GM23338 (cell line): Measurements from ENCODE around the gene NCCRP1. TPM values are rescaled to one million over a fixed set of nuclear protein-coding genes. Genes with fewer than 3 reads are reported as not detected.
A peak's percentile ranks its signal among the peaks of the same experiment; 100 is the strongest.

Experiments used
- ATAC-seq: fragments of 200-7000 bp; cut with Tn5 transposase; 3 replicates; pipeline ENCODE4 v1.9.1; 2020
- DNase-seq: peaks from one replicate; pipeline ENCODE4 v3.0.0-alpha.2; 2015; ENCODE audit warnings: low spot score
- H2AFZ ChIP-seq: fragments of 200-600 bp; sonication (generic); 2 replicates; pipeline ENCODE4 v1.8.0; 2016; ENCODE audit warnings: antibody characterized with exemption, mild to moderate bottlenecking, moderate library complexity
- H3F3A ChIP-seq: fragments of 200-600 bp; sonication (generic); replicated peaks from 2 replicates; pipeline ENCODE4 v1.8.0; 2017; ENCODE audit warnings: antibody characterized with exemption, mixed run types, low read depth
- H3K27ac ChIP-seq: fragments of 200-600 bp; sonication (generic); 2 replicates; pipeline ENCODE4 v1.6.1; 2016; ENCODE audit warnings: low read depth
- H3K27me3 ChIP-seq: fragments of 200-600 bp; sonication (generic); 2 replicates; pipeline ENCODE4 v1.8.0; 2016; ENCODE audit warnings: mild to moderate bottlenecking, mixed run types, moderate library complexity; ENCODE audit not compliant: insufficient read depth
- H3K36me3 ChIP-seq: fragments of 200-600 bp; sonication (generic); 2 replicates; pipeline ENCODE4 v1.8.0; 2016; ENCODE audit warnings: mild to moderate bottlenecking; ENCODE audit not compliant: insufficient read depth
- H3K4me1 ChIP-seq: fragments of 200-600 bp; sonication (generic); 2 replicates; pipeline ENCODE4 v1.8.0; 2016; ENCODE audit warnings: mild to moderate bottlenecking, moderate library complexity; ENCODE audit not compliant: insufficient read depth
- H3K4me2 ChIP-seq: fragments of 200-600 bp; sonication (generic); 2 replicates; pipeline ENCODE4 v1.7.1; 2017; ENCODE audit warnings: mixed run types
- H3K4me3 ChIP-seq: fragments of 200-600 bp; sonication (generic); 2 replicates; pipeline ENCODE4 v1.6.1; 2016; ENCODE audit warnings: mixed run types
- H3K79me2 ChIP-seq: fragments of 200-600 bp; sonication (generic); replicated peaks from 2 replicates; pipeline ENCODE4 v1.8.0; 2017; ENCODE audit warnings: mild to moderate bottlenecking; ENCODE audit not compliant: insufficient read depth
- H3K9me2 ChIP-seq: fragments of 200-600 bp; sonication (generic); 2 replicates; pipeline ENCODE4 v1.8.0; 2017; ENCODE audit not compliant: insufficient read depth
- H4K20me1 ChIP-seq: fragments of 200-600 bp; sonication (generic); replicated peaks from 2 replicates; pipeline ENCODE4 v1.8.0; 2017; ENCODE audit warnings: mild to moderate bottlenecking; ENCODE audit not compliant: insufficient read depth
- H3K27ac Mint-ChIP-seq: 2 replicates; pipeline ENCODE4 v1.8.0; 2020; ENCODE audit warnings: inconsistent platforms, mild to moderate bottlenecking, moderate library complexity, mixed read lengths
- H3K27me3 Mint-ChIP-seq: 3 replicates; pipeline ENCODE4 v1.8.0; 2022; ENCODE audit warnings: low read depth, mild to moderate bottlenecking, moderate library complexity, mixed read lengths, inconsistent platforms; ENCODE audit not compliant: insufficient read depth, poor library complexity
- H3K36me3 Mint-ChIP-seq: 3 replicates; pipeline ENCODE4 v1.8.0; 2021; ENCODE audit warnings: low read depth, mild to moderate bottlenecking, inconsistent platforms, moderate library complexity, mixed read lengths
- H3K4me1 Mint-ChIP-seq: 3 replicates; pipeline ENCODE4 v1.8.0; 2020; ENCODE audit warnings: mild to moderate bottlenecking, inconsistent platforms, mixed read lengths
- H3K4me3 Mint-ChIP-seq: 3 replicates; pipeline ENCODE4 v1.8.0; 2021; ENCODE audit warnings: moderate library complexity, mild to moderate bottlenecking, inconsistent platforms, mixed read lengths
- H3K9me3 Mint-ChIP-seq: 3 replicates; pipeline ENCODE4 v1.8.0; 2020; ENCODE audit warnings: moderate library complexity, mild to moderate bottlenecking, inconsistent platforms, mixed read lengths
- CREB1 ChIP-seq: fragments of 250-450 bp; sonication (Bioruptor Pico); IDR thresholded peaks from 2 replicates; pipeline ENCODE4 v1.5.0; 2020; ENCODE audit warnings: low read depth, mild to moderate bottlenecking, moderate library complexity
- EZH2phosphoT487 ChIP-seq: fragments of 200-600 bp; sonication (generic); IDR thresholded peaks from one replicate; pipeline ENCODE4 v1.8.1; 2018; ENCODE audit warnings: antibody characterized with exemption; ENCODE audit not compliant: unreplicated experiment
- NANOG ChIP-seq: IDR thresholded peaks from 2 replicates; pipeline ENCODE4 v1.6.1; 2016; ENCODE audit warnings: antibody characterized with exemption, borderline replicate concordance
- POLR2AphosphoS5 ChIP-seq: IDR thresholded peaks from 2 replicates; pipeline ENCODE4 v1.6.1; 2016; ENCODE audit warnings: antibody characterized with exemption, low read depth
- ZNF114 ChIP-seq: fragments of 250-450 bp; sonication (Bioruptor Pico); IDR thresholded peaks from 2 replicates; pipeline ENCODE4 v1.5.0; 2020; ENCODE audit warnings: mild to moderate bottlenecking, moderate library complexity
- polyA plus RNA-seq: library from polyadenylated mRNA; unstranded; fragments of >200 nt; fragmentation: Nextera tagmentation; extraction: Ambion mirVana; gene quantifications from 2 replicates; pipeline ENCODE4 v1.2.1, GENCODE V29; 2016
- total RNA-seq: library from RNA; depleted of rRNA; stranded (reverse); fragments of >200 nt; shearing (Covaris generic); gene quantifications from 2 replicates; pipeline ENCODE4 v1.2.3, GENCODE V29; 2014
- TF ChIP-seq, protein P1 (sequence below): fragments of 250-450 bp; sonication (Bioruptor Pico); IDR thresholded peaks from 2 replicates; pipeline ENCODE4 v1.5.0; 2020; ENCODE audit warnings: mild to moderate bottlenecking, moderate library complexity
- TF ChIP-seq, protein P2 (sequence below): IDR thresholded peaks from one replicate; pipeline ENCODE4 v1.6.1; 2018; ENCODE audit warnings: antibody characterized with exemption; ENCODE audit not compliant: unreplicated experiment

NCCRP1 gene
- total and polyA plus RNA-seq, 2 experiments from 2014 or later: 3.6 to 6.2 TPM

DNA sequence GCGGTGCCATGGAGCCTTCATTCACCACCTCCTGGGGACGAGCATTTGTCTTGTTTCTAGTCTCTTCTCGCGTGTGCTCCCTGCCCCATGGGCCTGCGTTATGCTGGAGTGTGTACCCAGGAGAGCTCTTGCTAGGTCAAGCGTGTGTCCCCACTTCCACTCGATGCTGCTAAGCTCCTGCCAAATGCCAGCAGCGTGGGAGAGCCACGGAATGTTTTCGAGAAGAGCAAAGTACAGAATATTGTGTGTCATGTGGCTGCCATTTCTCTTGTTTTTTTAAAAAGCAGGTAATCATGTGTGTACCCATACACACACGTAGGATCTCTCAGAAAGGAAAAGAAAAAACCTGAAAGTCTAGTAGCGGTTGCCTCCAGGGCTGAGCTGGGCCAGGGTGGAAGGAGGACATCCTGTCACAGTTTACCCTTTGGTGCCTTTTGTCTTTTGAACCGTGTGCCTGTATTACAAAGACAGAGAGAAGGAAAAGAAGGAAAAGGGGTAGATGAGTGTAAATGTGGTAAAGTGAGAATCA, 42.6 kb upstream of the NCCRP1 start:
- no peak overlapping the region for H3K4me3 ChIP-seq
- H3K36me3 ChIP-seq: no peaks in the 10 kb centered on the region
- Mint-ChIP-seq H3K9me3 (peaks cover under 1% of the 10 kb centered on the region; the same call in 2 of the 3 replicates), H3K4me3 (peak overlapping the region; percentile 14; the same call in 1 of the 3 replicates), H3K27ac (no peak overlapping the region), H3K36me3 (peaks cover 1% of the 10 kb centered on the region), H3K4me1 (peaks cover 51% of the 10 kb centered on the region), H3K27me3 (peaks cover 8% of the 10 kb centered on the region)
- H3K79me2 ChIP-seq: peaks cover 41% of the 10 kb centered on the region
- TF ChIP-seq, protein P1, sequence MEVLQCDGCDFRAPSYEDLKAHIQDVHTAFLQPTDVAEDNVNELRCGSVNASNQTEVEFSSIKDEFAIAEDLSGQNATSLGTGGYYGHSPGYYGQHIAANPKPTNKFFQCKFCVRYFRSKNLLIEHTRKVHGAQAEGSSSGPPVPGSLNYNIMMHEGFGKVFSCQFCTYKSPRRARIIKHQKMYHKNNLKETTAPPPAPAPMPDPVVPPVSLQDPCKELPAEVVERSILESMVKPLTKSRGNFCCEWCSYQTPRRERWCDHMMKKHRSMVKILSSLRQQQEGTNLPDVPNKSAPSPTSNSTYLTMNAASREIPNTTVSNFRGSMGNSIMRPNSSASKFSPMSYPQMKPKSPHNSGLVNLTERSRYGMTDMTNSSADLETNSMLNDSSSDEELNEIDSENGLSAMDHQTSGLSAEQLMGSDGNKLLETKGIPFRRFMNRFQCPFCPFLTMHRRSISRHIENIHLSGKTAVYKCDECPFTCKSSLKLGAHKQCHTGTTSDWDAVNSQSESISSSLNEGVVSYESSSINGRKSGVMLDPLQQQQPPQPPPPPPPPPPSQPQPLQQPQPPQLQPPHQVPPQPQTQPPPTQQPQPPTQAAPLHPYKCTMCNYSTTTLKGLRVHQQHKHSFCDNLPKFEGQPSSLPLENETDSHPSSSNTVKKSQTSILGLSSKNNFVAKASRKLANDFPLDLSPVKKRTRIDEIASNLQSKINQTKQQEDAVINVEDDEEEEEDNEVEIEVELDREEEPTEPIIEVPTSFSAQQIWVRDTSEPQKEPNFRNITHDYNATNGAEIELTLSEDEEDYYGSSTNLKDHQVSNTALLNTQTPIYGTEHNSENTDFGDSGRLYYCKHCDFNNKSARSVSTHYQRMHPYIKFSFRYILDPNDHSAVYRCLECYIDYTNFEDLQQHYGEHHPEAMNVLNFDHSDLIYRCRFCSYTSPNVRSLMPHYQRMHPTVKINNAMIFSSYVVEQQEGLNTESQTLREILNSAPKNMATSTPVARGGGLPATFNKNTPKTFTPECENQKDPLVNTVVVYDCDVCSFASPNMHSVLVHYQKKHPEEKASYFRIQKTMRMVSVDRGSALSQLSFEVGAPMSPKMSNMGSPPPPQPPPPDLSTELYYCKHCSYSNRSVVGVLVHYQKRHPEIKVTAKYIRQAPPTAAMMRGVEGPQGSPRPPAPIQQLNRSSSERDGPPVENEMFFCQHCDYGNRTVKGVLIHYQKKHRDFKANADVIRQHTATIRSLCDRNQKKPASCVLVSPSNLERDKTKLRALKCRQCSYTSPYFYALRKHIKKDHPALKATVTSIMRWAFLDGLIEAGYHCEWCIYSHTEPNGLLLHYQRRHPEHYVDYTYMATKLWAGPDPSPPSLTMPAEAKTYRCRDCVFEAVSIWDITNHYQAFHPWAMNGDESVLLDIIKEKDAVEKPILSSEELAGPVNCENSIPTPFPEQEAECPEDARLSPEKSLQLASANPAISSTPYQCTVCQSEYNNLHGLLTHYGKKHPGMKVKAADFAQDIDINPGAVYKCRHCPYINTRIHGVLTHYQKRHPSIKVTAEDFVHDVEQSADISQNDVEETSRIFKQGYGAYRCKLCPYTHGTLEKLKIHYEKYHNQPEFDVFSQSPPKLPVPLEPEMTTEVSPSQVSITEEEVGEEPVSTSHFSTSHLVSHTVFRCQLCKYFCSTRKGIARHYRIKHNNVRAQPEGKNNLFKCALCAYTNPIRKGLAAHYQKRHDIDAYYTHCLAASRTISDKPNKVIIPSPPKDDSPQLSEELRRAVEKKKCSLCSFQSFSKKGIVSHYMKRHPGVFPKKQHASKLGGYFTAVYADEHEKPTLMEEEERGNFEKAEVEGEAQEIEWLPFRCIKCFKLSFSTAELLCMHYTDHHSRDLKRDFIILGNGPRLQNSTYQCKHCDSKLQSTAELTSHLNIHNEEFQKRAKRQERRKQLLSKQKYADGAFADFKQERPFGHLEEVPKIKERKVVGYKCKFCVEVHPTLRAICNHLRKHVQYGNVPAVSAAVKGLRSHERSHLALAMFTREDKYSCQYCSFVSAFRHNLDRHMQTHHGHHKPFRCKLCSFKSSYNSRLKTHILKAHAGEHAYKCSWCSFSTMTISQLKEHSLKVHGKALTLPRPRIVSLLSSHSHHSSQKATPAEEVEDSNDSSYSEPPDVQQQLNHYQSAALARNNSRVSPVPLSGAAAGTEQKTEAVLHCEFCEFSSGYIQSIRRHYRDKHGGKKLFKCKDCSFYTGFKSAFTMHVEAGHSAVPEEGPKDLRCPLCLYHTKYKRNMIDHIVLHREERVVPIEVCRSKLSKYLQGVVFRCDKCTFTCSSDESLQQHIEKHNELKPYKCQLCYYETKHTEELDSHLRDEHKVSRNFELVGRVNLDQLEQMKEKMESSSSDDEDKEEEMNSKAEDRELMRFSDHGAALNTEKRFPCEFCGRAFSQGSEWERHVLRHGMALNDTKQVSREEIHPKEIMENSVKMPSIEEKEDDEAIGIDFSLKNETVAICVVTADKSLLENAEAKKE: no peak
- TF ChIP-seq, protein P2, sequence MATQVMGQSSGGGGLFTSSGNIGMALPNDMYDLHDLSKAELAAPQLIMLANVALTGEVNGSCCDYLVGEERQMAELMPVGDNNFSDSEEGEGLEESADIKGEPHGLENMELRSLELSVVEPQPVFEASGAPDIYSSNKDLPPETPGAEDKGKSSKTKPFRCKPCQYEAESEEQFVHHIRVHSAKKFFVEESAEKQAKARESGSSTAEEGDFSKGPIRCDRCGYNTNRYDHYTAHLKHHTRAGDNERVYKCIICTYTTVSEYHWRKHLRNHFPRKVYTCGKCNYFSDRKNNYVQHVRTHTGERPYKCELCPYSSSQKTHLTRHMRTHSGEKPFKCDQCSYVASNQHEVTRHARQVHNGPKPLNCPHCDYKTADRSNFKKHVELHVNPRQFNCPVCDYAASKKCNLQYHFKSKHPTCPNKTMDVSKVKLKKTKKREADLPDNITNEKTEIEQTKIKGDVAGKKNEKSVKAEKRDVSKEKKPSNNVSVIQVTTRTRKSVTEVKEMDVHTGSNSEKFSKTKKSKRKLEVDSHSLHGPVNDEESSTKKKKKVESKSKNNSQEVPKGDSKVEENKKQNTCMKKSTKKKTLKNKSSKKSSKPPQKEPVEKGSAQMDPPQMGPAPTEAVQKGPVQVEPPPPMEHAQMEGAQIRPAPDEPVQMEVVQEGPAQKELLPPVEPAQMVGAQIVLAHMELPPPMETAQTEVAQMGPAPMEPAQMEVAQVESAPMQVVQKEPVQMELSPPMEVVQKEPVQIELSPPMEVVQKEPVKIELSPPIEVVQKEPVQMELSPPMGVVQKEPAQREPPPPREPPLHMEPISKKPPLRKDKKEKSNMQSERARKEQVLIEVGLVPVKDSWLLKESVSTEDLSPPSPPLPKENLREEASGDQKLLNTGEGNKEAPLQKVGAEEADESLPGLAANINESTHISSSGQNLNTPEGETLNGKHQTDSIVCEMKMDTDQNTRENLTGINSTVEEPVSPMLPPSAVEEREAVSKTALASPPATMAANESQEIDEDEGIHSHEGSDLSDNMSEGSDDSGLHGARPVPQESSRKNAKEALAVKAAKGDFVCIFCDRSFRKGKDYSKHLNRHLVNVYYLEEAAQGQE: no peak
- no peak for TF ChIP-seq POLR2AphosphoS5
- no peak for TF ChIP-seq ZNF114 (CRISPR knock-in tag)
- TF ChIP-seq CREB1: no peak
- TF ChIP-seq EZH2phosphoT487: no peak
- no peak for TF ChIP-seq NANOG
- H2AFZ ChIP-seq: no peak overlapping the region
- H4K20me1 ChIP-seq: peaks cover 4% of the 10 kb centered on the region
- H3K27ac ChIP-seq: no peak overlapping the region
- H3K9me2 ChIP-seq: no peaks in the 10 kb centered on the region
- no peak for DNase-seq
- H3K27me3 ChIP-seq: no peaks in the 10 kb centered on the region
- H3K4me1 ChIP-seq: peaks cover 17% of the 10 kb centered on the region
- no peak for ATAC-seq
- H3K4me2 ChIP-seq: peak overlapping the region; percentile 67
- H3F3A ChIP-seq: no peaks in the 10 kb centered on the region
